ENCODE measurements around the gene PECR. TPM values are rescaled to one million over a fixed set of nuclear protein-coding genes. Genes with fewer than 3 reads are reported as not detected.

The PECR gene
- total RNA-seq, 1 experiment from 2014 or later: 26.0 TPM

GRCh38 chr2:216044883-216045486 is 36.6 kb downstream of the PECR start:
- no peak overlapping the region for H3K4me2 ChIP-seq (ENCODE audit: low read length)
- no peak overlapping the region for H3K4me3 ChIP-seq (ENCODE audit: low read length)
- H3K4me1 ChIP-seq (ENCODE audit: insufficient read depth, low read length): no peaks in the 10 kb centered on the region
- no TSS peak for BruUV-seq (replicated peaks)
- no peaks in the 10 kb centered on the region for H4K20me1 ChIP-seq (ENCODE audit: low read length)
- H3K27ac ChIP-seq (ENCODE audit: low read length): no peak overlapping the region
- ATAC-seq: no peak
- no peaks in the 10 kb centered on the region for H3K27me3 ChIP-seq (ENCODE audit: low read length)
- H3K79me2 ChIP-seq (ENCODE audit: low read length): no peaks in the 10 kb centered on the region
- H3K9me3 ChIP-seq (ENCODE audit: low read length): no peaks in the 10 kb centered on the region
- no peak overlapping the region for H2AFZ ChIP-seq (ENCODE audit: low read length)
- no peak overlapping the region for H3K9ac ChIP-seq (ENCODE audit: low read length)
- H3F3A ChIP-seq (ENCODE audit: low read length, unreplicated experiment): no peaks in the 10 kb centered on the region
- CTCF ChIA-PET: no interaction called here
- TF ChIP-seq CTCF (conservative IDR thresholded peaks at IDR 0.05; ENCODE audit: low read depth, low read length) (no peak), EZH2 (IDR thresholded peaks at IDR 0.05; ENCODE audit: low read length, unreplicated experiment) (no peak), EZH2phosphoT487 (IDR thresholded peaks at IDR 0.05; ENCODE audit: borderline replicate concordance, low read length) (no peak)
- no peaks in the 10 kb centered on the region for H3K9me2 ChIP-seq (replicated peaks; ENCODE audit: low read length)
- intact Hi-C loops (cut with micrococcal nuclease): no loop called here
- H3K36me3 ChIP-seq (ENCODE audit: low read depth, low read length): no peaks in the 10 kb centered on the region
- DNase-seq: no peak
- POLR2A ChIA-PET (ENCODE audit: unreplicated experiment): no interaction called here

- no peak for DNase-seq
- no peaks in the 10 kb centered on the region for H3F3A ChIP-seq (ENCODE audit: low read length, unreplicated experiment)
- H3K79me2 ChIP-seq (ENCODE audit: low read length): no peaks in the 10 kb centered on the region
- no peaks in the 10 kb centered on the region for H3K9me3 ChIP-seq (ENCODE audit: low read length)
- H3K4me2 ChIP-seq (ENCODE audit: low read length): no peak overlapping the region
- H2AFZ ChIP-seq (ENCODE audit: low read length): no peak overlapping the region
- no peaks in the 10 kb centered on the region for H3K4me1 ChIP-seq (ENCODE audit: insufficient read depth, low read length)
- intact Hi-C loops (cut with micrococcal nuclease): no loop called here
- CTCF ChIA-PET: no interaction called here
- no peak overlapping the region for H3K9ac ChIP-seq (ENCODE audit: low read length)
- no peaks in the 10 kb centered on the region for H3K36me3 ChIP-seq (ENCODE audit: low read depth, low read length)
- no peak overlapping the region for H3K27ac ChIP-seq (ENCODE audit: low read length)
- BruUV-seq (replicated peaks): no TSS peak
- TF ChIP-seq EZH2 (IDR thresholded peaks at IDR 0.05; ENCODE audit: low read length, unreplicated experiment): no peak
- no peak for TF ChIP-seq CTCF (conservative IDR thresholded peaks at IDR 0.05; ENCODE audit: low read depth, low read length)
- no peak for TF ChIP-seq EZH2phosphoT487 (IDR thresholded peaks at IDR 0.05; ENCODE audit: borderline replicate concordance, low read length)
- H3K4me3 ChIP-seq (ENCODE audit: low read length): no peak overlapping the region
- ATAC-seq: no peak
- H4K20me1 ChIP-seq (ENCODE audit: low read length): no peaks in the 10 kb centered on the region
- no peaks in the 10 kb centered on the region for H3K9me2 ChIP-seq (replicated peaks; ENCODE audit: low read length)
- POLR2A ChIA-PET (ENCODE audit: unreplicated experiment): no interaction called here
- no peaks in the 10 kb centered on the region for H3K27me3 ChIP-seq (ENCODE audit: low read length)
Measured at GRCh38 chr2:216043949-216044348, 37.7 kb downstream of the PECR start.

GRCh38 chr2:216041438-216041837 is 40.2 kb downstream of the PECR start:
- Histone ChIP-seq H3K9me3 (ENCODE audit: low read length) (no peaks in the 10 kb centered on the region), H3K4me2 (ENCODE audit: low read length) (no peak overlapping the region), H3K9me2 (replicated peaks; ENCODE audit: low read length) (no peaks in the 10 kb centered on the region), H3K79me2 (ENCODE audit: low read length) (no peaks in the 10 kb centered on the region), H3K4me1 (ENCODE audit: insufficient read depth, low read length) (no peaks in the 10 kb centered on the region), H3K9ac (ENCODE audit: low read length) (no peak overlapping the region), H3K4me3 (ENCODE audit: low read length) (no peak overlapping the region), H3K27ac (ENCODE audit: low read length) (no peak overlapping the region), H4K20me1 (ENCODE audit: low read length) (no peaks in the 10 kb centered on the region), H2AFZ (ENCODE audit: low read length) (no peak overlapping the region), H3F3A (ENCODE audit: low read length, unreplicated experiment) (no peaks in the 10 kb centered on the region), H3K27me3 (ENCODE audit: low read length) (no peaks in the 10 kb centered on the region), H3K36me3 (ENCODE audit: low read depth, low read length) (no peaks in the 10 kb centered on the region)
- no peak for TF ChIP-seq EZH2 (IDR thresholded peaks at IDR 0.05; ENCODE audit: low read length, unreplicated experiment)
- no peak for TF ChIP-seq CTCF (conservative IDR thresholded peaks at IDR 0.05; ENCODE audit: low read depth, low read length)
- ChIA-PET POLR2A (ENCODE audit: unreplicated experiment) (no interaction called here), CTCF (no interaction called here)
- ATAC-seq (no peak), DNase-seq (no peak)
- BruUV-seq (replicated peaks): no TSS peak
- intact Hi-C loops (cut with micrococcal nuclease): no loop called here
